ENCODE measurements around the gene SPG7. TPM values are rescaled to one million over a fixed set of nuclear protein-coding genes. Genes with fewer than 3 reads are reported as not detected.

SPG7 gene
- polyA plus RNA-seq, 1 donor from 2014 or later = 216 TPM

- TF ChIP-seq REST (IDR thresholded peaks at IDR 0.05; ENCODE audit: borderline replicate concordance) (no peak), EP300 (conservative IDR thresholded peaks at IDR 0.05; ENCODE audit: poor library complexity, severe bottlenecking) (no peak), TAF1 (IDR thresholded peaks at IDR 0.05; ENCODE audit: low read depth) (no peak), SMC3 (conservative IDR thresholded peaks at IDR 0.05; ENCODE audit: poor library complexity) (no peak), POLR2AphosphoS5 (IDR thresholded peaks at IDR 0.05) (no peak), RAD21 (conservative IDR thresholded peaks at IDR 0.05) (no peak), EZH2 (IDR thresholded peaks at IDR 0.05; ENCODE audit: borderline replicate concordance, insufficient read depth, low read length, poor library complexity, severe bottlenecking) (no peak), MXI1 (conservative IDR thresholded peaks at IDR 0.05; ENCODE audit: poor library complexity, severe bottlenecking) (no peak), CTCF (IDR thresholded peaks at IDR 0.05; ENCODE audit: poor library complexity, severe bottlenecking) (no peak)
- Histone ChIP-seq H2AFZ (ENCODE audit: low read depth, low read length) (no peak overlapping the region), H3K36me3 (ENCODE audit: insufficient read depth, low read length) (no peaks in the 10 kb centered on the region), H3K4me3 (ENCODE audit: low read length) (no peak overlapping the region), H3K9me3 (ENCODE audit: low read length) (no peaks in the 10 kb centered on the region), H3K4me2 (ENCODE audit: low read length) (no peak overlapping the region), H3K79me2 (replicated peaks; ENCODE audit: insufficient read depth, low read length) (peaks cover 18% of the 10 kb centered on the region), H3K27ac (ENCODE audit: low read length) (no peak overlapping the region), H4K20me1 (ENCODE audit: insufficient read depth) (no peaks in the 10 kb centered on the region), H3K9me2 (ENCODE audit: insufficient read depth, low read length) (no peaks in the 10 kb centered on the region), H3K27me3 (ENCODE audit: insufficient read depth, low read depth, low read length) (no peaks in the 10 kb centered on the region), H3F3A (ENCODE audit: insufficient read depth, low read length, poor library complexity, severe bottlenecking) (peaks cover 3% of the 10 kb centered on the region), H3K9ac (ENCODE audit: low read length) (no peak overlapping the region)
These were observed 2.7 kb upstream of the SPG7 start for GRCh38 chr16:89505204-89506112.

GRCh38 chr16:89506113-89506504, 2.1 kb upstream of the SPG7 start:
- Histone ChIP-seq H3K9me2 (ENCODE audit: insufficient read depth, low read length) (no peaks in the 10 kb centered on the region), H3K4me2 (ENCODE audit: low read length) (no peak overlapping the region), H3K36me3 (ENCODE audit: insufficient read depth, low read length) (no peaks in the 10 kb centered on the region), H3K9me3 (ENCODE audit: low read length) (no peaks in the 10 kb centered on the region), H3K79me2 (replicated peaks; ENCODE audit: insufficient read depth, low read length) (peaks cover 24% of the 10 kb centered on the region), H3K9ac (ENCODE audit: low read length) (no peak overlapping the region), H2AFZ (ENCODE audit: low read depth, low read length) (no peak overlapping the region), H3K27ac (ENCODE audit: low read length) (no peak overlapping the region), H3K27me3 (ENCODE audit: insufficient read depth, low read depth, low read length) (no peaks in the 10 kb centered on the region), H3F3A (ENCODE audit: insufficient read depth, low read length, poor library complexity, severe bottlenecking) (peaks cover 3% of the 10 kb centered on the region), H3K4me3 (ENCODE audit: low read length) (no peak overlapping the region), H4K20me1 (ENCODE audit: insufficient read depth) (no peaks in the 10 kb centered on the region)
- no peak for TF ChIP-seq REST (IDR thresholded peaks at IDR 0.05; ENCODE audit: borderline replicate concordance)
- TF ChIP-seq POLR2AphosphoS5 (IDR thresholded peaks at IDR 0.05) = no peak
- no peak for TF ChIP-seq RAD21 (conservative IDR thresholded peaks at IDR 0.05)
- no peak for TF ChIP-seq EZH2 (IDR thresholded peaks at IDR 0.05; ENCODE audit: borderline replicate concordance, insufficient read depth, low read length, poor library complexity, severe bottlenecking)
- TF ChIP-seq EP300 (conservative IDR thresholded peaks at IDR 0.05; ENCODE audit: poor library complexity, severe bottlenecking) = no peak
- TF ChIP-seq TAF1 (IDR thresholded peaks at IDR 0.05; ENCODE audit: low read depth) = no peak
- TF ChIP-seq MXI1 (conservative IDR thresholded peaks at IDR 0.05; ENCODE audit: poor library complexity, severe bottlenecking) = no peak

Data from neural cell (in vitro differentiated cells).